ENCODE measurements around the gene AHSG. TPM values are rescaled to one million over a fixed set of nuclear protein-coding genes. Genes with fewer than 3 reads are reported as not detected.

AHSG gene
- total and polyA plus RNA-seq, 10 of the 15 experiments (the other 5 are each of a cell fraction or from before 2014, with no cell fraction given): 0.06 to 0.90 (median 0.15) TPM; not detected in 7

- POLR2A ChIA-PET: no interaction called here
- Histone ChIP-seq H3K9ac (ENCODE audit: control insufficient read depth, insufficient read depth, low read length) (no peak overlapping the region), H3K9me3 (replicated peaks; ENCODE audit: control insufficient read depth, insufficient read depth, low read length) (no peaks in the 10 kb centered on the region; the same call in 2 of the 3 replicates), H2AFZ (ENCODE audit: control insufficient read depth, low read depth, low read length) (no peak overlapping the region), H3K4me2 (ENCODE audit: control insufficient read depth, insufficient read depth) (no peak overlapping the region), H3K27ac (ENCODE audit: control insufficient read depth, insufficient read depth) (no peak overlapping the region), H3K4me3 (no peak overlapping the region), H3K4me1 (ENCODE audit: control insufficient read depth, insufficient read depth, low read length) (no peaks in the 10 kb centered on the region), H3K27me3 (replicated peaks in 1 of 2; ENCODE audit: control insufficient read depth in 2 of 2, insufficient read depth in 2 of 2, low read length in 1 of 2) (peaks cover 0 to 3% of the 10 kb centered on the region in 2 experiments; a peak in 2 of 4 replicates), H4K20me1 (ENCODE audit: control insufficient read depth, insufficient read depth) (no peaks in the 10 kb centered on the region), H3K36me3 (ENCODE audit: control insufficient read depth in 2 of 2, insufficient read depth in 2 of 2, low read length in 1 of 2) (no peaks in the 10 kb centered on the region), H3K79me2 (ENCODE audit: control insufficient read depth, insufficient read depth, low read length) (no peaks in the 10 kb centered on the region)
- TF ChIP-seq SIX5 (IDR thresholded peaks at IDR 0.05; ENCODE audit: low read depth, low read length, severe bottlenecking): no peak
- TF ChIP-seq TBL1XR1 (IDR thresholded peaks at IDR 0.05; ENCODE audit: low read depth, low read length): no peak
- no peak for TF ChIP-seq ETV6 (conservative IDR thresholded peaks at IDR 0.05 in 1 of 2, IDR thresholded peaks at IDR 0.05 in 1 of 2; ENCODE audit: borderline replicate concordance in 1 of 2, low read depth in 1 of 2)
- TF ChIP-seq USF1 (IDR thresholded peaks at IDR 0.05; ENCODE audit: borderline replicate concordance, extremely low read length, insufficient read depth, low read depth, low read length): no peak
- TF ChIP-seq ZNF217 (IDR thresholded peaks at IDR 0.05): no peak
- no peak for TF ChIP-seq ATF2 (IDR thresholded peaks at IDR 0.05; ENCODE audit: low read length)
- no peak for TF ChIP-seq KLF5 (IDR thresholded peaks at IDR 0.05; ENCODE audit: partially characterized antibody)
- TF ChIP-seq, protein P1, sequence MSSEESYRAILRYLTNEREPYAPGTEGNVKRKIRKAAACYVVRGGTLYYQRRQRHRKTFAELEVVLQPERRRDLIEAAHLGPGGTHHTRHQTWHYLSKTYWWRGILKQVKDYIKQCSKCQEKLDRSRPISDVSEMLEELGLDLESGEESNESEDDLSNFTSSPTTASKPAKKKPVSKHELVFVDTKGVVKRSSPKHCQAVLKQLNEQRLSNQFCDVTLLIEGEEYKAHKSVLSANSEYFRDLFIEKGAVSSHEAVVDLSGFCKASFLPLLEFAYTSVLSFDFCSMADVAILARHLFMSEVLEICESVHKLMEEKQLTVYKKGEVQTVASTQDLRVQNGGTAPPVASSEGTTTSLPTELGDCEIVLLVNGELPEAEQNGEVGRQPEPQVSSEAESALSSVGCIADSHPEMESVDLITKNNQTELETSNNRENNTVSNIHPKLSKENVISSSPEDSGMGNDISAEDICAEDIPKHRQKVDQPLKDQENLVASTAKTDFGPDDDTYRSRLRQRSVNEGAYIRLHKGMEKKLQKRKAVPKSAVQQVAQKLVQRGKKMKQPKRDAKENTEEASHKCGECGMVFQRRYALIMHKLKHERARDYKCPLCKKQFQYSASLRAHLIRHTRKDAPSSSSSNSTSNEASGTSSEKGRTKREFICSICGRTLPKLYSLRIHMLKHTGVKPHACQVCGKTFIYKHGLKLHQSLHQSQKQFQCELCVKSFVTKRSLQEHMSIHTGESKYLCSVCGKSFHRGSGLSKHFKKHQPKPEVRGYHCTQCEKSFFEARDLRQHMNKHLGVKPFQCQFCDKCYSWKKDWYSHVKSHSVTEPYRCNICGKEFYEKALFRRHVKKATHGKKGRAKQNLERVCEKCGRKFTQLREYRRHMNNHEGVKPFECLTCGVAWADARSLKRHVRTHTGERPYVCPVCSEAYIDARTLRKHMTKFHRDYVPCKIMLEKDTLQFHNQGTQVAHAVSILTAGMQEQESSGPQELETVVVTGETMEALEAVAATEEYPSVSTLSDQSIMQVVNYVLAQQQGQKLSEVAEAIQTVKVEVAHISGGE (CRISPR knock-in tag; IDR thresholded peaks at IDR 0.05): no peak
- SMC1A ChIA-PET (ENCODE audit: uncharacterized antibody, unreplicated experiment): interaction anchor here (1.2 kb wide), 1 partner anchor 23 kb away, joined by 3 read pairs; no protein-coding TSS in a partner anchor
- DNase-seq (ENCODE audit: low read depth, low spot score): no peak
- RAD21 ChIA-PET (ENCODE audit: unreplicated experiment): no interaction called here
- CTCF ChIA-PET: no interaction called here
- no peak for ATAC-seq
- in situ Hi-C loops (cut with MboI): no loop called here
- no peak for FAIRE-seq
- intact Hi-C loops (cut with micrococcal nuclease; ENCODE audit: unreplicated experiment): no loop called here
- whole genome bisulfite sequencing (ENCODE audit: insufficient coverage, insufficient replicate concordance, low lambda C conversion rate, missing lambda C conversion rate): 46% methylated on average over 2 of the region's 2 CpGs
- BruUV-seq (replicated peaks): no TSS peak
These were observed 25.4 kb downstream of the AHSG start for GRCh38 chr3:186638259-186638658.
